Left cardiac atrium (tissue), 4 donors: ENCODE results near the gene ATXN7. TPM values are rescaled to one million over a fixed set of nuclear protein-coding genes. Genes with fewer than 3 reads are reported as not detected.

ENCODE experiments used
- ATAC-seq, 2 donors: fragments of 200-7000 bp; cut with Tn5 transposase; one replicate each; pipeline ENCODE4 v1.9.1; 2020; ENCODE audit warnings: mild to moderate bottlenecking in 2 of 2, moderate library complexity in 2 of 2
- DNase-seq: peaks from one replicate; pipeline ENCODE4 v3.0.0-alpha.2; 2020
- intact Hi-C, 2 donors: fragments of 100-400 bp; cut with DNase I; formaldehyde crosslinking; loops; one replicate each; pipeline versions ENCODE4 v1.14.1 to v1.15.1; 2022 to 2023
- total RNA-seq, 2 donors: library from RNA; stranded (reverse); fragmentation: NEBNext Ultra II Directional; extraction: Animal tissue kit (Norgen Biotek cat#: 25700); gene quantifications; one replicate each; pipeline ENCODE4 v1.2.1, GENCODE V29; 2021
- donor health status: DM: no; HTN: yes; CAD: no.
- donor health status: DM: no; HTN: yes; CAD: no; lungs with severe emphysema.
- donor health status: DM: yes; HTN: yes; CAD: no.
- donor health status: Dilated cardiomyopathy.

ATXN7 gene
- total RNA-seq, 2 donors from 2014 or later = 13.0 to 22.2 TPM

DNA sequence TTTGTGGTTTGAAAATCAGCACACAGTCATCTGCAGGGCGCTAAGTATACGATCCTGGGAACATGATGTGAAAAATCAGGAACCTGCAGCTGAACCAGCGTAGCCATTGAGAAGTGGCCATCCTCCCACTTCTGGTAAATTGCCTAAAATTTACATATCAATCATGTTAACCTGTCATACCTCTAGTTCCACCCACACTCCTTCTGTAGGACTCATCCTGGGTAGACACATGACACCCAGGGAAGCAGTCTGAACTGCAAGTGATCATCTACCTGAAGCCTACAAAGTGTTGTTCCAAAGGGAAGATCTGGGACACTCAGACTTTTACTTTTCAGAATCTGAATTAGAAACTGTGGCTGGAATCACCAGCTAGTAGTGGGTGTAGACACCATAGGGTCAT is 165.1 kb downstream of the ATXN7 start:
- DNase-seq = no peak
- ATAC-seq = no peak
- intact Hi-C loops = loop anchor here in 1 of 2 donors (5.0 kb wide), 1 partner anchor 459 kb away; no protein-coding TSS in a partner anchor

DNA sequence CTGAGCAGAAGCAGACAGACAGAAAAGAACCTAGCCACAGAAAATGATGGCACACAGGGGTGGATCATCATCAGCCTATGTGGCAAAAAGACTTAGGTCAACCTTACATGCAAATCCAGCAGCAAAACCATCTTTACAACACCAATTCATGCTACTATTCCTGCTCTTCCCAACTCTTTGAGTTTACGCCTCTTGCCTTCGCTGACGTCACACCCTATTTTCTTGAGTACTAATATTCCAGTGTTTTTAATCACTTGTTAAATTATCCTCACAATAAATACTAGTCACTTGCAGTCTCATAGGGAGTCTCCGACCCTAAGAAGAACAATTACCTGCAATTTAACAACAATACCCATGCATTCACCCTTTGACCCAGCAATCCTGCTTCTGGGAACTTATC is 165.6 kb downstream of the ATXN7 start:
- DNase-seq (no peak), ATAC-seq (no peak)
- intact Hi-C loops = loop anchor here in 1 of 2 donors (5.0 kb wide), 1 partner anchor 458 kb away; no protein-coding TSS in a partner anchor

DNA sequence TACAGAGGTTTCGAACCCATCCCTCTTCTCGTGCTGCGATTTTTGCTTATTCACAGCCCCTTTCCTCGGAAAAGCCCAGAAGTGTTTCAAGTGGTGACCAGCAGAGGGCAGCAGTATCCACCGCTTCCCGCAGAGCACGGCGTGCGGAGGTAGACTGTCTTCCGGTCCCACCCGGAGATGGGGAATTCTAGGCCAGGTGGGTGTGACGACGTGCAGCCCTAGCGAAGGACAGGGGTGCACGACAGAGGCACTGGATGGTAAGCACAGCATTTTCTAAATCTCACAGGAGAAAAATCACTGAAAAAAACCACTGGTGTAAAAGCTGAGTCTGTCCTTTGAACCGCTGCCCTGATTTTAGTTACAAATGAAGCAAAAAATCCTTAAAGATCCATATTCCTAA is 167.1 kb downstream of the ATXN7 start:
- intact Hi-C loops = loop anchor here (2.0 to 10.0 kb wide), 5 partner anchors 134 to 454 kb away; partner anchors contain the start of gene PRICKLE2 (in 1 of the 2)
- ATAC-seq = peak; percentile 89 to 91
- DNase-seq = peak; percentile 76

DNA sequence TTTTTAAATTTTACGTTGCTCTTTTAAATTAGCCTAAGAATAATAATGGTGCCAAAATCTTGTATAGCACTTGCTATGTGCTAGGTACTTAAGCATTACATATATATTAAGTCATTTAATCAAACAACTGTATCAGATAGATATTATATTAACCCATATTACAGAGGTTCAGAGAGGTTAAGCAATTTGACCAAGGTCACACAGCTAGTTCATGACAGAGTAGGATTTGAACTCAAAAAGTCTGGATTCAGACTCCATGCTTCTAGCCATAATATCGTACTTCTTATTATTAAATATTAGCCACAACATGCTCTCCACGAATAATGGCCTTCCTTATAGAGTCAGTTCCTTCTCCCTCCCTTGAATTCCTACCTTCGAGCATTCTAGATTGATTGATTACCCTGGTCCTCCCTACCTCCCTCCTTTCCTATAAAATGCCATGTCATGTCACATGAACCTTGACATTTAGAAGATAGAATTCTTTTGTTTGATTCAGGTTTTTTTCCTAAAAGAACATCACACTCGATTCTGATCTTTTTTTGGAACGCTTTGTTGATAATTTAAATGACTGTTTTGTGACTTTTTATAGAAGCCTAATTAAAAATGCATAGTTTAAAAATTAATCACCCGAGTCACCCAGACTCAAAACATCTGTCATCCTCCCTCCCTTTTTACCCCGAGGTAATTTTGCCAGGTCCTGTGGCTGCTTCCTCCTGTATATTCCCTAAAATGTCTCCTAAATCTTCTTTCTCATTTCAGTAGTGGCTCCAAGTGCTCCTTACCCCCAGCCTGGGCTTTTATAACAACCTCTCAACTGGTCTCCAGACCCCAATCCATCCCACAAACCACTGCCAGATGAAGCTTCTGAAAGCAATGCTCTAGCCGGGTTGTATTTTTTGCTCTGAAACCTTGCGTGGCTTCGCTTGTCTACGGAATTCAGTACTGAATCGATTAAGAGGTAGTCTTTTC is 168.2 kb downstream of the ATXN7 start:
- intact Hi-C loops = loop anchor here (2.0 to 10.0 kb wide), 5 partner anchors 133 to 453 kb away; partner anchors contain the start of gene PRICKLE2 (in 1 of the 2)
- DNase-seq = no peak
- no peak for ATAC-seq

DNA sequence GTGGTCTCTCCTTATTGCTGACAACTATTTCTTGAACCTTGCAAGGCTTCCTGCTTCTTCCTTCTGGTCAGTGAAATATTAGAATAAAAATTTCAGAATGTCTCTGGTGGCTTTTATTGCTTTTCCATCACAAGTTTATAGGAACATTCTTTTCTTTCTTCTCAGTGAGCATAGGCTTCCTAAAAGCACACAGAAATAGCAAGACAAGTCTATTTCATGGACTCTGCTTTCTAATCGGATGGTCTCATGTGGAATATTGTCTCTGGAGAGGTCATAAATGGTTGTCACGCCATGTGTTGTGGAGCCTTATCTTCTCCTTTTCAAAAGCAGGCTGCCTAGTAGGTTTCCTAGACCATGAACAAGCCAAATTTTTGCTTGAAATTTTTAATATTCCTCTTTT is 169.4 kb downstream of the ATXN7 start:
- intact Hi-C loops = loop anchor here (5.0 to 10.0 kb wide), 3 partner anchors 132 to 364 kb away; partner anchors contain the start of gene PRICKLE2 (in 1 of the 2)
- ATAC-seq = no peak
- no peak for DNase-seq

DNA sequence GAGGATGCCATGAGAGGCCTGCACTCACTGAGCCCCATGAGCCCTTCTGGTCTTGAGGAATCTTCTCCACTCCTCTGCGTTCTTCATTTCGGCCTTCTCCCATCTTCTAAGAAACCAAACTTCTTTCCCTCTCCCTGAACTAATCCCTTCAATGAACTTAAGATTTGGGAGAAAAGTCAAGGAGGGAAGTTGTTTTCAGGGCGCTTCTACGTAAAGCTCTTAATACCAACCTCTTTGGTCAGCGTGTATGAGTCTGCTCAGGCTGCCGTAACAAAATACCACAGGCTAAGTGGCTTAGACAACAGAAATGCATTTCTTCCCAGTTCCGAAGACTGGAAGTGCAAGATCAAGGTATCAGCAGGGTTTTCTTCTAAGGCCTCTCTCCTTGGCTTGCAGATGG is 173.4 kb downstream of the ATXN7 start:
- ATAC-seq = no peak
- DNase-seq = no peak
- intact Hi-C loops = loop anchor here in 1 of 2 donors (10.0 kb wide), 2 partner anchors 128 to 188 kb away; partner anchors contain the start of gene PRICKLE2

DNA sequence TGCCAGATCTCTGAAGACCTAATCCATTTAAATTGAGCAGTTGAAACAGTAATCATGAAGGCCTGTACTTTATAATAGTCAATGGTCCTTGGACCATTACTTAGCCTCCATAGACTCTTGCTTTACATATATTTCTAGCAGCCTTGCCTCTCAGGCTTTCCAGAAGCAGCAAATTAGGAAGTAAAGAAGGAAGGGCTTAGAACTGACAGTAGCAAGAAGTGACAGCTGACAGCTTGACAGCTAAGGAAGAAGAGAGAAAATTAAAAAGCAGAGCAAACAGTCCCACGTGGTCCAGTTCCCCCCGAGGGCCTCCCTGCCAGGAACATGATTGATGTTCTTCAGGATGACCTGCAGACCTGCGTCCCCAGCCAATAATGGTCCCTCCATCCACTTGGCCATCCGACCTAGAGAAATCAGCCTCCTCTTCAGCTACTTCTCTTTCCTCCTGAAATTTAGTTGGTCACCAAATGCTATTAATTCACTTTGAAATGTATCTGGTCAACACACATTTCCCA is 174.6 kb downstream of the ATXN7 start:
- no peak for DNase-seq
- ATAC-seq = no peak
- intact Hi-C loops = loop anchor here in 1 of 2 donors (10.0 kb wide), 2 partner anchors 126 to 186 kb away; partner anchors contain the start of gene PRICKLE2

DNA sequence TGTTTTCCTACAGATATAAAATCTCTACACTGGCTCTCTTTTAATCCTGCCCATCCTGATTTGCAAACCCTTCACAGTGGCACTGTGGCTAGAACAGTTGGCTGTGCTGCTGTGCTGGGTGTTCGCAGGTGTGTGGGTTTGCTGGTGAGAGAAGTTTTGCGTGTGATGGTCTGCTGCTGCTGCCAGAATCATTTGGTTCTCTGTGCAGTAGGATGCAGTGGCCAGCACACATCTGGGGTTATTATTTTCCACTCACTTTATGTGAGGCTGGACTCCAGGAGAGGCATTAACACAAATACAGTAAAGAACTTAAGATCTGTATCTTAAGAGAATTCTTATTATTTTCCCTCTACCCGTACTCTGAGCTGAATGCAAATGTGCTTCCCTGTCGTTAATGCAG is 175.7 kb downstream of the ATXN7 start:
- DNase-seq (no peak), ATAC-seq (no peak)
- intact Hi-C loops = loop anchor here in 1 of 2 donors (10.0 kb wide), 2 partner anchors 125 to 185 kb away; partner anchors contain the start of gene PRICKLE2

DNA sequence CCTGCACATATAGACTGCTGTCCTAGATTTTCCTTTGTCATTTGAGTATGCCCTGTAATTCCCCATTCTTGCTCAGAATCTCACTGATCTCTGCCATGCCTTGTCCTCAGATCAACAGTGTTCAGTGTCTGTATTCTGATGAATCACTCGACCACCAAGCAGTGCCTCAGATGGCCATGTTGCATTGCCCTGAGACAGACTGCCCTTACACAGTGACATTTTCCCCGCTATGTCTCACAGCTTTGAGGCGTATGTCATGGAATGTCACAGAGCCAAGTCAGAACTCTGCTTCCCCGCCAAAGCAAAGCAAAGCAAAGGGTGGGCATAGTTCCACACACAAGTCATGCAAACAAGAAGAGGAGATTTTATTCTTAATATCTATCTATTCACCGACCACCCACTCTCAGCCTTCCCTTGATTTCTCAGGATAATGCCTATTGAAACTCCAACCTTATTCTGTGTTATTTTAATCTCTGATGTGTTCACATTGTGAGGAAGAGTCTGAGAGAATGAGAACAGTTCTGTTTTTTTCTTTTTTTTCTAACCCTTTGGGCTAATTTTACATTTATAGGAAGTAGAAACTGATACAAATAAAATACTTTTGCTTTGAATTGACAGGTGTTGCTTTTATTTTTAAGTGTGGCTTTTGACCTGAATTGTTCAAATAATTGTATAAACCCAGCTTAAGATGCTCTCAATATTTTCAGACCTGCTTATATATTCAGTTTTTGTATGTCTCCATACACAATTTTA is 176.5 kb downstream of the ATXN7 start:
- ATAC-seq (peak in 1 of 2 donors; percentile 60), DNase-seq (no peak)
- intact Hi-C loops = loop anchor here in 1 of 2 donors (10.0 kb wide), 3 partner anchors 65 to 185 kb away; partner anchors contain the start of gene PRICKLE2

DNA sequence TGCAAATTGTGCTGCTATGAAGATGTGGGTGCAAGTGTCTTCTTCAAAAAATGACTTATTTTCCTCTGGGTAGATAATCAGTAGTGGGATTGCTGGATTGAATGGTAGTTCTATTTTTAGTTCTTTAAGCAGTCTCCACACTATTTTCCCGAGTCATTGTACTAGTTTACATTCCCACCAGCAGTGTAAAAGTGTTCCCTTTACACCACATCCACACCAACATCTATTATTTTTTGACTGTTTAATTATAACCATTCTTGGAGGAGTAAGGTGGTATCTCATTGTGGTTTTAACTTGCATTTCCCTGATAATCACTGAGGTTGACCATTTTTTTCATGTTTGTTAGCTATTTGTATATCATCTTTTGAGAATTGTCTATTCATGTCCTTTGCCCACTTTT is 179.3 kb downstream of the ATXN7 start:
- DNase-seq = no peak
- intact Hi-C loops = loop anchor here in 1 of 2 donors (10.0 kb wide), 1 partner anchor 62 kb away; no protein-coding TSS in a partner anchor
- no peak for ATAC-seq

DNA sequence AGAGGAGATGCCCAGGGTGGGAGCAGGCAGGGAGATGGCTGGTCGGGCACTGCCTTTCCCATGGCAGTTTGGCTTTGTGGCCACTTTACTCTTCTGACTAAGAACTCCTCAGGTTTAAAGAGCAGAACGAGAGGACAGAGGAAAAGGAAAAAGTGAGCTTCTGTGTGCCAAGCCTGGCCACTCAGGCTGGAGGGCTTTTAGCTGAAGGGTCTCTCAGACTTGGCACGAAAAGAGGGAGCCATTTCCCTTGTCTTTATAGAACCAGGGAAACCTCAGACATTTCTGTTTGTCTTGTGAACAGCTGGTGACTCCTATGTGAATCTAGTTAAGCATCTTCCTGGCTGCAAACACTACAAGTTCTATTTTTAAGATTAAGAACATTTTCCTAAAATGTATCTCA is 182.9 kb downstream of the ATXN7 start:
- DNase-seq = no peak
- no peak for ATAC-seq
- intact Hi-C loops = loop anchor here in 1 of 2 donors (10.0 kb wide), 1 partner anchor 58 kb away; no protein-coding TSS in a partner anchor

DNA sequence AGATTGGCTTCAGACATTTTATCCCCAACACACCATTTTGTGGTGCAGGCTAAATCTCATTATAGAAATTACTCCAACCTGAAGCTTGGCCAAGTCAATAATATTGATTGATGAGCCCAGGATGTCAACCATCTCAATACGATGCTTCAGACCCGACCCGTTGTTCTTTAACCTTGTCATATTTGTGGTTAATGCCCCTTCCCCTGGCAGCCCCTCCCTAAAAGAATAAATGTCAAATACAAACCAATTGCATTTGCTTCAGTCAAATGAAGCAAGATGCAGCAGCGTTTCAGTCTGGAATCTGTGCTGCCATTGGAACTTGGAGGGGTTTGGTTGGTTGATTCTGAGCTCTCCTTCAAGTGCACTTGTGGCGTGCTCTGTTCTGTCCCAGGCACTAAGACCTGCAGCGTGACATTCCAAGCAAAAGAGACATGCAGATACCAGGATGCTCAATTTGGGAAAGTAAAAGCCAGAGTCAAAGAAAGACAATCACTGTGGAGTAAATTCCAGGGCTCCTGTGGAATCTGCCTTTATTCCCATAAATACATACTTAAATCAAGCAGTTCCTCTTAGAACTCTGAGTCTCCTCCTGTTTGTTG is 183.4 kb downstream of the ATXN7 start:
- intact Hi-C loops = loop anchor here in 1 of 2 donors (10.0 kb wide), 1 partner anchor 58 kb away; no protein-coding TSS in a partner anchor
- DNase-seq (no peak), ATAC-seq (no peak)

DNA sequence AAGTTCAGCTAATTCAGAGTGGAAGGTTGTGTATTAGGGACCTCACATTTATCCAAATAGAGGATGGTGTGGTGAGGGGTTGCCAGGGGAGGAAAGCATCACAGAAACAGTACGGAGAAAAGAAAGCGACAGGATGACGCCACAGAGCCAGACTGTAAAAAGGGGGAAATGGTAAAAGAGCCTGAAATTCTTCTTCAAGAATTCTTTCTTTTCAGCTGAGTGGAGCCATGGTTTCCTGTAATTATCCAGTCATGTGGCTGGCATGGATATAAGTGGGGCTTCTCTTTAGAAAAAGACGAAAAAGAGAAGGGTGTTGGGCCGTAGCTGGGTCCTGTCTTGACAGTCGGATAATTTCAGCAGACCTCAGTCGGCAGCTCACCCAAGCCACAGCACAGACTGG is 184.1 kb downstream of the ATXN7 start:
- ATAC-seq (no peak), DNase-seq (no peak)
- intact Hi-C loops = loop anchor here in 1 of 2 donors (10.0 kb wide), 1 partner anchor 57 kb away; no protein-coding TSS in a partner anchor

DNA sequence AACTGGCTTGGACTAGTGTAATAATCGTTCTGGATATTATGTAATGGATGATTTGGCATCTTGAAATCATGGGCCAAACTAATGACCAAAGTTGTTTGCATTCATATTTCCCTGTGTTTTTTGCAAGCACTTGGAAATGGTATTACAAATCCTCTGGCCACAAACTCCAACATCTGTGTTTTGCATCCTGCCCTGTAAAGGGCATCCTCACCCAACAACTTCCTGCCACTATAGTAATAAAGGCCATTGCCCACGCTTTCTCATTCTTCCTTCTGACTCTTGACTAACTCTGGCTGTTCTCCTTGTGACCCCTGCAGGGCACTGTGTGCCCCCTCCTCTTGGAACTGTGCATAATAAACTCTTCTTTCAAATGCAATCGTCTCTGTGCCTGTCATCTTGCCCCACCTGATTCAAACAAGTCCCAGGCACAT is 185.0 kb downstream of the ATXN7 start:
- intact Hi-C loops = loop anchor here in 1 of 2 donors (10.0 kb wide), 1 partner anchor 56 kb away; no protein-coding TSS in a partner anchor
- ATAC-seq (no peak), DNase-seq (no peak)

DNA sequence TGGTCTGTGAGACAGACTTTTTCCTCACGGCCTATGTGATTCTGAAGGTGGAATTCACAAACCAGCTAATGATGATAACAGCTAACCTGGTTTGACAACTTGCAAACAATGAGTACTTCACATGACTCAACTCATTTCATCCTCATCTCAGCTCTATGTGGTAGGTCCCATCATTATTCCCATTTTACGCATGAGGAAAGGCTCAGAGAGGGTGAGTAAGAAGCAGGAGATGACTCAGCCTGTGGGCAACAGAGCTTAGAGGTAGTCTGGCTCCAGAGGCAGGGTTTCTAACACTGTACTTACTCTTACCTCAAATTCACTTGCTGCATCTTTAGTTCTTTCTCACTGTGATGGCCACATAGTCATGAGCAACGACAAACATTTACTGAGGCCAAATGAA is 185.5 kb downstream of the ATXN7 start:
- intact Hi-C loops = loop anchor here in 1 of 2 donors (10.0 kb wide), 1 partner anchor 56 kb away; no protein-coding TSS in a partner anchor
- ATAC-seq = no peak

DNA sequence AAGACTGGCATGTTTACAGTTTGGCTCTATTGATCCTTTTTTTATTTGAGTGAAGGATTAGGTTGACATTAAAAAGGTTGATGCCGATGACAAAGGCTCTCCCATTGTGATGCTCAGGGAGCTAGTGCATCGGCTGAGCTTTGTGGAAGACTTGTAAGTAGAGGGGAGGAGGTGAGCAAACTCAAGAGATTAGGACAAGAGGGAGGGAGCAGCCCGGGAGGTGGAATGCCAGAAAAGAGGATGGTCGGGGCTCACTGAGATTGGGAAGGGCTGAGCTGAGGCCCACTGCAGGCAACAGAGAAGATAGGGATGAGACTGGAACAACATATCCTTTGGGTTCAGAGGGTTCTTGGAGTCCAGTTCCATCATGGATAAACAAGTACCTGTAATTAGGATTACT is 186.2 kb downstream of the ATXN7 start:
- no peak for ATAC-seq
- intact Hi-C loops = loop anchor here in 1 of 2 donors (10.0 kb wide), 1 partner anchor 55 kb away; no protein-coding TSS in a partner anchor
- DNase-seq = no peak

More for the DNA sequence above, 185.5 kb downstream of the ATXN7 start:
- no peak for DNase-seq
